Osteocyte (in vitro differentiated cells): Measurements from ENCODE around the gene COIL. TPM values are rescaled to one million over a fixed set of nuclear protein-coding genes. Genes with fewer than 3 reads are reported as not detected.
"Not testable (repeated sequence)": the region's sequence is repeated elsewhere in the genome, so short reads cannot be mapped to it uniquely, and the experiment has no call there.

ENCODE experiments used
- DNase-seq: peaks from one replicate; pipeline ENCODE4 v3.0.0; 2021; ENCODE audit warnings: mixed read lengths; ENCODE audit not compliant: unreplicated experiment; ENCODE audit errors: extremely low spot score
- H3K27ac Mint-ChIP-seq: one replicate; pipeline ENCODE4 v1.8.0; 2021; ENCODE audit warnings: mild to moderate bottlenecking, mixed read lengths; ENCODE audit not compliant: unreplicated experiment
- H3K27me3 Mint-ChIP-seq: one replicate; pipeline ENCODE4 v1.8.0; 2021; ENCODE audit warnings: mixed read lengths; ENCODE audit not compliant: unreplicated experiment
- H3K36me3 Mint-ChIP-seq: one replicate; pipeline ENCODE4 v1.8.0; 2021; ENCODE audit warnings: mixed read lengths; ENCODE audit not compliant: unreplicated experiment
- H3K4me1 Mint-ChIP-seq: one replicate; pipeline ENCODE4 v1.8.0; 2021; ENCODE audit warnings: mixed read lengths; ENCODE audit not compliant: unreplicated experiment
- H3K4me3 Mint-ChIP-seq: one replicate; pipeline ENCODE4 v1.8.0; 2021; ENCODE audit warnings: mild to moderate bottlenecking, moderate library complexity, mixed read lengths; ENCODE audit not compliant: unreplicated experiment
- H3K9me3 Mint-ChIP-seq: one replicate; pipeline ENCODE4 v1.8.0; 2021; ENCODE audit warnings: mixed read lengths; ENCODE audit not compliant: unreplicated experiment
- CTCF ChIP-seq: fragments of 200-600 bp; sonication (generic); IDR thresholded peaks from 2 replicates; pipeline ENCODE4 v1.5.0; 2021; ENCODE audit warnings: antibody characterized with exemption, mild to moderate bottlenecking, moderate library complexity
- total RNA-seq: library from RNA; stranded (reverse); gene quantifications from 2 replicates; pipeline ENCODE4 v1.2.1, GENCODE V29; 2021

The COIL gene
- total RNA-seq, 1 donor from 2014 or later, result 15.2 TPM

GRCh38 chr17:56973520-56973919 lies 12.7 kb upstream of the COIL start:
- Mint-ChIP-seq H3K4me3 (no peak overlapping the region), H3K9me3 (peaks cover 4% of the 10 kb centered on the region), H3K27me3 (peaks cover 39% of the 10 kb centered on the region), H3K27ac (no peak overlapping the region), H3K4me1 (peaks cover 10% of the 10 kb centered on the region), H3K36me3 (no peaks in the 10 kb centered on the region)
- DNase-seq, result no peak
- TF ChIP-seq CTCF, result no peak

GRCh38 chr17:56972111-56972730 lies 11.4 kb upstream of the COIL start:
- no peaks in the 10 kb centered on the region for H3K36me3 Mint-ChIP-seq
- no peak for DNase-seq
- H3K4me3 Mint-ChIP-seq, result no peak overlapping the region
- peaks cover 46% of the 10 kb centered on the region for H3K27me3 Mint-ChIP-seq
- TF ChIP-seq CTCF, result no peak
- H3K27ac Mint-ChIP-seq, result no peak overlapping the region
- peaks cover 4% of the 10 kb centered on the region for H3K9me3 Mint-ChIP-seq
- peaks cover 3% of the 10 kb centered on the region for H3K4me1 Mint-ChIP-seq

GRCh38 chr17:56970974-56971373 lies 10.1 kb upstream of the COIL start:
- Mint-ChIP-seq H3K36me3 (no peaks in the 10 kb centered on the region), H3K9me3 (peaks cover 4% of the 10 kb centered on the region), H3K27ac (no peak overlapping the region), H3K4me1 (no peaks in the 10 kb centered on the region), H3K4me3 (no peak overlapping the region), H3K27me3 (peaks cover 38% of the 10 kb centered on the region)
- TF ChIP-seq CTCF, result no peak
- DNase-seq, result no peak

GRCh38 chr17:56966338-56966737 lies 5.5 kb upstream of the COIL start:
- Mint-ChIP-seq H3K27ac (no peak overlapping the region), H3K4me3 (no peak overlapping the region)

DNA sequence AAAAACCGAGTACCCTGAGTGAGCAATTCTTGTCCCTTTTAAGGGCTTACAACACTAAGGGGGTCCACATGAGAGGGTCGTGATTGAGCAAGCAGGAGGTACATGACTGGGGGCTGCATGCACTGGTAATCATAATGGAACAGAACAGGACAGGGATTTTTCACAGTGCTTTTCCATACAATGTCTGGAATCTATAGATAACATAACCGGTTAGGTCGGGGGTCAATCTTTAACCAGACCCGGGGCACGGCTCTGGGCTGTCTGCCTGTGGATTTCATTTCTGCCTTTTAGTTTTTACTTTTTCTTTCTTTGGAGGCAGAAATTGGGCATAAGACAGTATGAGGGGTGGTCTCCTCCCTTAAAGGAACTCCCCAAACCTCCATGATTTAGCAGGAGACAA lies 4.8 kb upstream of the COIL start:
- H3K27ac Mint-ChIP-seq, H3K4me3 Mint-ChIP-seq, DNase-seq, H3K9me3 Mint-ChIP-seq, H3K4me1 Mint-ChIP-seq, H3K36me3 Mint-ChIP-seq: not testable (repeated sequence)
- H3K27me3 Mint-ChIP-seq, result peaks cover 17% of the 10 kb centered on the region

More at GRCh38 chr17:56966338-56966737, 5.5 kb upstream of the COIL start:
- Mint-ChIP-seq H3K9me3 (peaks cover 4% of the 10 kb centered on the region), H3K4me1 (no peaks in the 10 kb centered on the region), H3K36me3 (no peaks in the 10 kb centered on the region), H3K27me3 (peaks cover 22% of the 10 kb centered on the region)
- no peak for TF ChIP-seq CTCF
- no peak for DNase-seq

GRCh38 chr17:56965241-56965640 lies 4.4 kb upstream of the COIL start:
- H3K27ac Mint-ChIP-seq, H3K9me3 Mint-ChIP-seq, H3K4me1 Mint-ChIP-seq, H3K36me3 Mint-ChIP-seq, DNase-seq, H3K4me3 Mint-ChIP-seq: not testable (repeated sequence)
- H3K27me3 Mint-ChIP-seq, result peaks cover 14% of the 10 kb centered on the region
